GM12878 (cell line): ENCODE data around the gene ULK4.

Experiments used
- MTA2 ChIP-seq: fragments of 450-650 bp; IDR thresholded peaks from 2 replicates; pipeline ENCODE4 v1.6.1; 2016; ENCODE audit warnings: low read depth, mild to moderate bottlenecking, moderate library complexity
- PBX3 ChIP-seq: IDR thresholded peaks from 2 replicates; pipeline ENCODE4 v1.6.1; 2011; ENCODE audit warnings: mild to moderate bottlenecking, low read depth, low read length, moderate library complexity; ENCODE audit not compliant: insufficient replicate concordance

- TF ChIP-seq PBX3 = no peak
- no peak for TF ChIP-seq MTA2
Measured at GRCh38 chr3:41819236-41819635, 142.7 kb downstream of the ULK4 start.
